SK-N-MC (cell line): ENCODE results near the gene CDH4.
"Not testable (repeated sequence)": the region's sequence is repeated elsewhere in the genome, so short reads cannot be mapped to it uniquely, and the experiment has no call there.

Source experiments
- DNase-seq: peaks from one replicate; pipeline ENCODE4 v3.0.0-alpha.2; 2011; ENCODE audit warnings: low read depth, low spot score
- H3K27ac ChIP-seq: fragments of 200-600 bp; sonication (generic); 2 replicates; pipeline ENCODE4 v1.5.1; 2016; ENCODE audit warnings: mixed run types
- H3K36me3 ChIP-seq: fragments of 200-600 bp; sonication (generic); 2 replicates; pipeline ENCODE4 v1.6.1; 2017; ENCODE audit warnings: antibody characterized with exemption, low read length, mixed read lengths; ENCODE audit not compliant: insufficient read depth
- H3K4me3 ChIP-seq: fragments of 200-600 bp; sonication (generic); 2 replicates; pipeline ENCODE4 v1.5.1; 2016
- H3K9ac ChIP-seq: fragments of 200-600 bp; sonication (generic); 2 replicates; pipeline ENCODE4 v1.8.0; 2017; ENCODE audit warnings: mixed run types, mixed read lengths; ENCODE audit not compliant: insufficient read length
- H3K9me3 ChIP-seq: fragments of 200-600 bp; sonication (generic); 2 replicates; pipeline ENCODE4 v1.6.1; 2017; ENCODE audit warnings: low read depth, mild to moderate bottlenecking, antibody characterized with exemption, low read length, moderate library complexity, mixed read lengths
- EZH2 ChIP-seq: fragments of 200-600 bp; sonication (generic); IDR thresholded peaks from one replicate; pipeline ENCODE4 v1.6.1; 2017; ENCODE audit warnings: antibody characterized with exemption
- FOXP2 ChIP-seq: optimal IDR thresholded peaks from 2 replicates; pipeline ENCODE3; 2011; ENCODE audit warnings: mild to moderate bottlenecking, moderate library complexity; ENCODE audit not compliant: insufficient read depth; ENCODE audit errors: extremely low read length, control extremely low read depth
- POLR2AphosphoS5 ChIP-seq: IDR thresholded peaks from 2 replicates; pipeline ENCODE4 v1.6.1; 2012; ENCODE audit warnings: mild to moderate bottlenecking, low read depth, low read length, borderline replicate concordance

The CDH4 gene

GRCh38 chr20:61969806-61970205 is 717.7 kb downstream of the CDH4 start:
- TF ChIP-seq EZH2 = no peak
- no peak for TF ChIP-seq FOXP2
- TF ChIP-seq POLR2AphosphoS5 = no peak
- Histone ChIP-seq H3K27ac (no peak overlapping the region), H3K36me3 (peaks cover 24% of the 10 kb centered on the region; the same call in 1 of the 2 replicates), H3K9me3 (no peaks in the 10 kb centered on the region), H3K4me3 (no peak overlapping the region), H3K9ac (no peak overlapping the region)
- DNase-seq = no peak

GRCh38 chr20:61970357-61970756 is 718.3 kb downstream of the CDH4 start:
- Histone ChIP-seq H3K4me3 (no peak overlapping the region), H3K36me3 (peaks cover 24% of the 10 kb centered on the region; the same call in 1 of the 2 replicates), H3K9me3 (no peaks in the 10 kb centered on the region), H3K9ac (no peak overlapping the region), H3K27ac (no peak overlapping the region)
- TF ChIP-seq EZH2 (no peak), POLR2AphosphoS5 (no peak), FOXP2 (no peak)
- DNase-seq = no peak

- H3K9ac ChIP-seq, H3K4me3 ChIP-seq, H3K9me3 ChIP-seq, DNase-seq, H3K27ac ChIP-seq: not testable (repeated sequence)
- peaks cover 24% of the 10 kb centered on the region; the same call in 1 of the 2 replicates for H3K36me3 ChIP-seq
Observed at GRCh38 chr20:61971595-61971994, 719.5 kb downstream of the CDH4 start.

GRCh38 chr20:61972636-61973508 is 720.8 kb downstream of the CDH4 start:
- no peak overlapping the region for H3K9ac ChIP-seq
- DNase-seq = no peak
- H3K36me3 ChIP-seq = peaks cover 24% of the 10 kb centered on the region; the same call in 1 of the 2 replicates
- TF ChIP-seq EZH2 (no peak), POLR2AphosphoS5 (no peak), FOXP2 (no peak)
- H3K9me3 ChIP-seq = no peaks in the 10 kb centered on the region
- no peak overlapping the region for H3K27ac ChIP-seq
- no peak overlapping the region for H3K4me3 ChIP-seq

GRCh38 chr20:61973515-61974356 is 721.7 kb downstream of the CDH4 start:
- H3K9me3 ChIP-seq = no peaks in the 10 kb centered on the region
- no peak overlapping the region for H3K27ac ChIP-seq
- H3K36me3 ChIP-seq = peaks cover 24% of the 10 kb centered on the region; the same call in 1 of the 2 replicates
- H3K9ac ChIP-seq = no peak overlapping the region
- no peak for TF ChIP-seq EZH2
- no peak for TF ChIP-seq POLR2AphosphoS5
- no peak for TF ChIP-seq FOXP2
- no peak overlapping the region for H3K4me3 ChIP-seq
- DNase-seq = no peak

GRCh38 chr20:61974357-61974665 is 722.2 kb downstream of the CDH4 start:
- no peak for DNase-seq
- Histone ChIP-seq H3K4me3 (no peak overlapping the region), H3K27ac (no peak overlapping the region), H3K9ac (no peak overlapping the region), H3K9me3 (no peaks in the 10 kb centered on the region), H3K36me3 (peaks cover 24% of the 10 kb centered on the region; the same call in 1 of the 2 replicates)
- no peak for TF ChIP-seq FOXP2
- TF ChIP-seq EZH2 = no peak
- TF ChIP-seq POLR2AphosphoS5 = no peak

GRCh38 chr20:61975407-61976129 is 723.5 kb downstream of the CDH4 start:
- Histone ChIP-seq H3K9ac (no peak overlapping the region), H3K36me3 (peaks cover 24% of the 10 kb centered on the region; the same call in 1 of the 2 replicates), H3K27ac (no peak overlapping the region), H3K9me3 (no peaks in the 10 kb centered on the region), H3K4me3 (no peak overlapping the region)
- no peak for DNase-seq
- TF ChIP-seq FOXP2 (no peak), EZH2 (no peak), POLR2AphosphoS5 (no peak)

- Histone ChIP-seq H3K4me3 (no peak overlapping the region), H3K27ac (no peak overlapping the region), H3K9me3 (no peaks in the 10 kb centered on the region), H3K9ac (no peak overlapping the region), H3K36me3 (peaks cover 24% of the 10 kb centered on the region; the same call in 1 of the 2 replicates)
- TF ChIP-seq EZH2 (no peak), POLR2AphosphoS5 (no peak), FOXP2 (no peak)
- no peak for DNase-seq
Observed at GRCh38 chr20:61976263-61976643, 724.2 kb downstream of the CDH4 start.
